Measurements from ENCODE around the gene OLFM2. TPM values are rescaled to one million over a fixed set of nuclear protein-coding genes. Genes with fewer than 3 reads are reported as not detected.

The OLFM2 gene
- total RNA-seq, 1 donor = 0.43 TPM

DNA sequence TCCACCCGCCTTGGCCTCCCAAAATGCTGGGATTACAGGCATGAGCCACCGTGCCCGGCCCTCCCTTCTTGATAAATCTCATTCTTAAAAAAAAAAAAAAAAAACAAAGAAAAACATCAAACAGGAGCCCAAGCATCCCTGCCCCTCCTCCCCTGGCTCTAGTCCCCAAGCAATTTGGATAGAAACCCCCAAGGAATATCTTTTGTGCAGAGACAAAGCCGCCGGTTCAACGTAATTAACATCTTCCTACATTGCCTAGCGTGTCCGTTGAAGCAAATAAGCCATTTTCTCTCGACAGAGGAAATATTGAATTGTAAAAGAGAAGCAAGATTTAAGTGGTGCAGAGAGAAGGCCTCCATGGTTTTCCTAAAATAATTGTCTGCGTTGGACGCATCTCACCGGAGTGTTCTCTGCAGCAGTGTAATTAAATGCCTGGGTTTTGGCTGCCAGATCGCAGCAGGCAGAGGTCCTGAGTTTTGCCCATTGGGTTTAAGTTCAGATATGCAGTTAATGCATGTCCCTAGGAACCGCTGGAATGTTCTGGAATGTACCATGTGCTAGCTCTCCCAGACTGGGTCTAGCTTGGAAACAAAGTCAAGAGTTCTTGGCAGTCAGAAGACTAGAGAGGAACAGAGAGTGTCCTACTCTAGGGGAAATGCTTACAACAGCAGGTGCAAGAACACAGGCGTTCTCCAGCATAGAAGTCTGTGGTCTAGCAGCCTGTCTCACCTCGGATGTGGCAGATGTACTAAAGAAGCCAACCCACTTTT lies 70.4 kb downstream of the OLFM2 start:
- no peak overlapping the region for H3K4me3 ChIP-seq (ENCODE audit: low read depth, low read length)
- TF ChIP-seq, protein P1, sequence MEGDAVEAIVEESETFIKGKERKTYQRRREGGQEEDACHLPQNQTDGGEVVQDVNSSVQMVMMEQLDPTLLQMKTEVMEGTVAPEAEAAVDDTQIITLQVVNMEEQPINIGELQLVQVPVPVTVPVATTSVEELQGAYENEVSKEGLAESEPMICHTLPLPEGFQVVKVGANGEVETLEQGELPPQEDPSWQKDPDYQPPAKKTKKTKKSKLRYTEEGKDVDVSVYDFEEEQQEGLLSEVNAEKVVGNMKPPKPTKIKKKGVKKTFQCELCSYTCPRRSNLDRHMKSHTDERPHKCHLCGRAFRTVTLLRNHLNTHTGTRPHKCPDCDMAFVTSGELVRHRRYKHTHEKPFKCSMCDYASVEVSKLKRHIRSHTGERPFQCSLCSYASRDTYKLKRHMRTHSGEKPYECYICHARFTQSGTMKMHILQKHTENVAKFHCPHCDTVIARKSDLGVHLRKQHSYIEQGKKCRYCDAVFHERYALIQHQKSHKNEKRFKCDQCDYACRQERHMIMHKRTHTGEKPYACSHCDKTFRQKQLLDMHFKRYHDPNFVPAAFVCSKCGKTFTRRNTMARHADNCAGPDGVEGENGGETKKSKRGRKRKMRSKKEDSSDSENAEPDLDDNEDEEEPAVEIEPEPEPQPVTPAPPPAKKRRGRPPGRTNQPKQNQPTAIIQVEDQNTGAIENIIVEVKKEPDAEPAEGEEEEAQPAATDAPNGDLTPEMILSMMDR (IDR thresholded peaks at IDR 0.05; ENCODE audit: insufficient read depth, low read depth, low read length) = no peak
- no peak for DNase-seq (ENCODE audit: low read depth)

DNA sequence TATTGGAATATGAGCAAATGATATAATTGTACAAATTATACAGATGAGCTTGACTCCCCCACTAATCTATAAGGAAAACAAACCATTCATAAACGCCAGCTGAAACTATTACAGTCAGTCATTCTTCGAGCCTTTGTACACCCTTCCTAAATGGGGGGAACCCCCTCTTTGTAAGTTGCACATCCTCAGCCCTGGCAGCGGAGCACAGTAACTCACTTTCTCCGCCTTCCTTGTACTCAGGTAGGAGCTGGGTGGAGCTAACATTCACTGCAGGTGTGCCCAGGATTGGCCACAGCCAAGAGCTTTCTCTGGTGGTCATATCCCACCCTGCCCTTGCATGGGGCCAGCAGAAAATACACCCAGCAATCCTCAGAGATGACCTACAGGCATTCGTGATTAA lies 72.6 kb downstream of the OLFM2 start:
- TF ChIP-seq, protein P1 (IDR thresholded peaks at IDR 0.05; ENCODE audit: insufficient read depth, low read depth, low read length) = no peak
- H3K4me3 ChIP-seq (ENCODE audit: low read depth, low read length) = no peak overlapping the region
- DNase-seq (ENCODE audit: low read depth) = no peak

GRCh38 chr19:9862938-9863337 lies 73.4 kb downstream of the OLFM2 start:
- TF ChIP-seq, protein P1 (IDR thresholded peaks at IDR 0.05; ENCODE audit: insufficient read depth, low read depth, low read length) = no peak
- H3K4me3 ChIP-seq (ENCODE audit: low read depth, low read length) = no peak overlapping the region
- DNase-seq (ENCODE audit: low read depth) = no peak

DNA sequence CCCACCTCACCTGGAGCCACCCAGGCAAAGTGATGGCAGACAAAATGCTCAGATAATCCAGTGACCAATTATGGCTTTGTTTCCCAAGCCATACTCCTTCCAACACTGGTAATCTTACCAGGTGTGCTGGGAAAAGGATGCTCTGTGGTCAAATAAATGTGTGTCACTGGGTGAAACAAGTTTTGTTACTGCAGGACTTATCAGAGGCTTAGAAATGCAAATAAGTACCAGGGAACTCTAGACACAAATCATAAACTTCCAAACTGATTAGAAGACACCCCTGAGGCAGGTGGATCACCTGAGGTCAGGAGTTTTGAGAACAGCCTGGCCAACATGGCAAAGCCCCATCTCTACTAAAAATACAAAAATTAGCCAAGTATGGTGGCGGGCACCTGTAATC lies 74.8 kb downstream of the OLFM2 start:
- no peak overlapping the region for H3K4me3 ChIP-seq (ENCODE audit: low read depth, low read length)
- TF ChIP-seq, protein P1 (IDR thresholded peaks at IDR 0.05; ENCODE audit: insufficient read depth, low read depth, low read length) = no peak
- DNase-seq (ENCODE audit: low read depth) = no peak

GRCh38 chr19:9860407-9860806 lies 75.9 kb downstream of the OLFM2 start:
- no peak overlapping the region for H3K4me3 ChIP-seq (ENCODE audit: low read depth, low read length)
- TF ChIP-seq, protein P1 (IDR thresholded peaks at IDR 0.05; ENCODE audit: insufficient read depth, low read depth, low read length) = no peak
- no peak for DNase-seq (ENCODE audit: low read depth)

- TF ChIP-seq, protein P1 (IDR thresholded peaks at IDR 0.05; ENCODE audit: insufficient read depth, low read depth, low read length) = no peak
- H3K4me3 ChIP-seq (ENCODE audit: low read depth, low read length) = no peak overlapping the region
- DNase-seq (ENCODE audit: low read depth) = no peak
Measured at GRCh38 chr19:9858766-9859165, 77.5 kb downstream of the OLFM2 start.

Data from fibroblast of villous mesenchyme (primary cell).